Smooth muscle cell (in vitro differentiated cells): Measurements from ENCODE around the gene ZNF263. TPM values are rescaled to one million over a fixed set of nuclear protein-coding genes. Genes with fewer than 3 reads are reported as not detected.

Source experiments
- DNase-seq: peaks from one replicate; lab custom pipeline; 2025; ENCODE audit not compliant: unreplicated experiment; lab: John Stamatoyannopoulos, UW
- H2AFZ ChIP-seq: fragments of 200-600 bp; sonication (generic); 2 replicates; pipeline ENCODE4 v1.6.0; 2016; ENCODE audit warnings: antibody characterized with exemption, low read depth, mild to moderate bottlenecking
- H3F3A ChIP-seq: fragments of 200-600 bp; sonication (generic); 2 replicates; pipeline ENCODE4 v1.6.0; 2017; ENCODE audit warnings: antibody characterized with exemption, low read depth
- H3K27ac ChIP-seq: fragments of 200-600 bp; sonication (generic); 2 replicates; pipeline ENCODE4 v1.5.1; 2016; ENCODE audit warnings: low read depth, mild to moderate bottlenecking
- H3K27me3 ChIP-seq: fragments of 200-600 bp; sonication (generic); 2 replicates; pipeline ENCODE4 v1.6.1; 2016; ENCODE audit warnings: low read depth, mild to moderate bottlenecking
- H3K36me3 ChIP-seq: fragments of 200-600 bp; sonication (generic); 2 replicates; pipeline ENCODE4 v1.5.1; 2016; ENCODE audit warnings: low read depth
- H3K4me1 ChIP-seq: fragments of 200-600 bp; sonication (generic); 2 replicates; pipeline ENCODE4 v1.5.1; 2016; ENCODE audit warnings: low read depth
- H3K4me2 ChIP-seq: fragments of 200-600 bp; sonication (generic); 2 replicates; pipeline ENCODE4 v1.6.0; 2016; ENCODE audit warnings: mild to moderate bottlenecking
- H3K4me3 ChIP-seq: fragments of 200-600 bp; sonication (generic); 2 replicates; pipeline ENCODE4 v1.5.1; 2016; ENCODE audit warnings: mild to moderate bottlenecking
- H3K79me2 ChIP-seq: fragments of 200-600 bp; sonication (generic); 2 replicates; pipeline ENCODE4 v1.6.0; 2016; ENCODE audit warnings: low read depth, mild to moderate bottlenecking
- H3K9ac ChIP-seq: fragments of 200-600 bp; sonication (generic); 2 replicates; pipeline ENCODE4 v1.6.0; 2016; ENCODE audit warnings: low read depth
- H3K9me3 ChIP-seq: fragments of 200-600 bp; sonication (generic); replicated peaks from 2 replicates; pipeline ENCODE4 v1.5.1; 2016; ENCODE audit warnings: low read depth
- H4K20me1 ChIP-seq: fragments of 200-600 bp; sonication (generic); 2 replicates; pipeline ENCODE4 v1.6.0; 2016; ENCODE audit warnings: low read depth
- WGBS: methylation state at CpG from one replicate; pipeline ENCODE4 v1.1.7; 2016; ENCODE audit warnings: low lambda C conversion rate; 5-methylcytosine and 5-hydroxymethylcytosine counted together
- polyA plus RNA-seq: library from polyadenylated mRNA; unstranded; fragments of >200 nt; fragmentation: Nextera tagmentation; extraction: Ambion mirVana; gene quantifications from 2 replicates; pipeline ENCODE4 v1.2.1, GENCODE V29; 2016
- total RNA-seq: library from RNA; depleted of rRNA; stranded (reverse); fragments of >200 nt; gene quantifications from 2 replicates; pipeline ENCODE4 v1.2.3, GENCODE V29; 2014
- TF ChIP-seq, protein P1 (sequence below): fragments of 200-600 bp; sonication (generic); IDR thresholded peaks from 2 replicates; pipeline ENCODE4 v1.5.1; 2017; ENCODE audit warnings: borderline replicate concordance, mild to moderate bottlenecking, antibody characterized with exemption; ENCODE audit not compliant: insufficient read depth, poor library complexity, severe bottlenecking

ZNF263 gene
- total and polyA plus RNA-seq, 2 experiments from 2014 or later, result 17.6 to 29.0 TPM

DNA sequence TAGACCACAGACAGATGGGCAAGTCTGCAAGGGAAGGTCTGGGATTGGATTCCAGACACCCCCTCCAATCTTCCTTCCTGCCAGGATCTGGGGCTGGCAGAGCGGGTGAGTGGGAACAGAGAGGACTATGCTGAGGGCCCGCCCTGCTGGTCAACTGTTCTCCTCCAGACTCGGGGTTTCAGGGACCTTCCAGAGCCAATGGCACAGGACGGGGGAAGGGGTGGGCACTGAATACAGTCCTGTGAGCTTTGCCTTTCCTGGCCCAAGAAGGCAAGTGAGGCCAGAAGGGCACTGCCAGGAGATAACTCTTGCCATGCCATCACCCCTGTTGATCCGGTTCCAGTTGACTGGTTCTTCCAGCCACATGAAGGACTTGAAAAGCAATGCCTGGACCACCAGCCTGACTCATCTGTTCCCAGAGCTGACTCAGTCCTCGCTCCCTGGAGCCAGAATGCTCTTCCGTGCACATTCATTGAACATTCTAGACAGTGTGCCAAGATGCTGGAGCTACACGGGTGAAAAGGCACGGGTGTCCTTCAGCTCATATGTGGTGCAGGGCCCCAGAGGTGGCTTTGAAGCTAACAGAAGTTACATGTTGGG lies 26.3 kb upstream of the ZNF263 start:
- Histone ChIP-seq H3K9ac (no peak overlapping the region), H3K79me2 (no peaks in the 10 kb centered on the region), H3K27ac (no peak overlapping the region), H3K36me3 (no peaks in the 10 kb centered on the region), H3K4me2 (no peak overlapping the region), H3F3A (no peaks in the 10 kb centered on the region), H3K4me3 (no peak overlapping the region), H3K27me3 (no peaks in the 10 kb centered on the region), H4K20me1 (no peaks in the 10 kb centered on the region), H3K9me3 (no peaks in the 10 kb centered on the region), H2AFZ (no peak overlapping the region), H3K4me1 (no peaks in the 10 kb centered on the region)
- TF ChIP-seq, protein P1, sequence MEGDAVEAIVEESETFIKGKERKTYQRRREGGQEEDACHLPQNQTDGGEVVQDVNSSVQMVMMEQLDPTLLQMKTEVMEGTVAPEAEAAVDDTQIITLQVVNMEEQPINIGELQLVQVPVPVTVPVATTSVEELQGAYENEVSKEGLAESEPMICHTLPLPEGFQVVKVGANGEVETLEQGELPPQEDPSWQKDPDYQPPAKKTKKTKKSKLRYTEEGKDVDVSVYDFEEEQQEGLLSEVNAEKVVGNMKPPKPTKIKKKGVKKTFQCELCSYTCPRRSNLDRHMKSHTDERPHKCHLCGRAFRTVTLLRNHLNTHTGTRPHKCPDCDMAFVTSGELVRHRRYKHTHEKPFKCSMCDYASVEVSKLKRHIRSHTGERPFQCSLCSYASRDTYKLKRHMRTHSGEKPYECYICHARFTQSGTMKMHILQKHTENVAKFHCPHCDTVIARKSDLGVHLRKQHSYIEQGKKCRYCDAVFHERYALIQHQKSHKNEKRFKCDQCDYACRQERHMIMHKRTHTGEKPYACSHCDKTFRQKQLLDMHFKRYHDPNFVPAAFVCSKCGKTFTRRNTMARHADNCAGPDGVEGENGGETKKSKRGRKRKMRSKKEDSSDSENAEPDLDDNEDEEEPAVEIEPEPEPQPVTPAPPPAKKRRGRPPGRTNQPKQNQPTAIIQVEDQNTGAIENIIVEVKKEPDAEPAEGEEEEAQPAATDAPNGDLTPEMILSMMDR, result no peak
- DNase-seq, result no peak
- 85% methylated on average over 9 of the region's 9 CpGs for WGBS

DNA sequence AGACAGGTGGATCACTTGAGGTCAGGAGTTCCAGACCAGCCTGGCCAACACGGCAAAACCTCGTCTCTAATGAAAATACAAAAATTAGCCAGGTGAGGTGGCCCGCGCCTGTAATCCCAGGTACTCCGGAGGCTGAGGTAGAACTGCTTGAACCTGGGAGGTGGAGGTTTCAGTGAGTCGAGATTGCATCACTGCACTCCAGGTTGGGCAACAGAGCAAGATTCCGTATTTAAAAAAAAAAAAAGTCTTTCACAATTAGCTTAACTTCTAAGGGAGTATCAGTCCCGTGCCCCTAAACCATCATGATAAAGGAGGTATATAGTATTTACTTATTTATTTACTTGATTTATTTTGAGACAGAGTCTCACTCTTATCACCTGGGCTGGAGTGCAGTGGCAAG lies 23.5 kb upstream of the ZNF263 start:
- no peaks in the 10 kb centered on the region for H4K20me1 ChIP-seq
- DNase-seq, result no peak
- no peak overlapping the region for H2AFZ ChIP-seq
- no peaks in the 10 kb centered on the region for H3K9me3 ChIP-seq
- no peak overlapping the region for H3K9ac ChIP-seq
- no peak overlapping the region for H3K27ac ChIP-seq
- no peaks in the 10 kb centered on the region for H3K27me3 ChIP-seq
- H3K4me1 ChIP-seq, result no peaks in the 10 kb centered on the region
- H3K79me2 ChIP-seq, result no peaks in the 10 kb centered on the region
- WGBS, result 90% methylated on average over 8 of the region's 8 CpGs
- no peak overlapping the region for H3K4me2 ChIP-seq
- H3F3A ChIP-seq, result no peaks in the 10 kb centered on the region
- H3K36me3 ChIP-seq, result no peaks in the 10 kb centered on the region
- TF ChIP-seq, protein P1, result no peak
- no peak overlapping the region for H3K4me3 ChIP-seq

DNA sequence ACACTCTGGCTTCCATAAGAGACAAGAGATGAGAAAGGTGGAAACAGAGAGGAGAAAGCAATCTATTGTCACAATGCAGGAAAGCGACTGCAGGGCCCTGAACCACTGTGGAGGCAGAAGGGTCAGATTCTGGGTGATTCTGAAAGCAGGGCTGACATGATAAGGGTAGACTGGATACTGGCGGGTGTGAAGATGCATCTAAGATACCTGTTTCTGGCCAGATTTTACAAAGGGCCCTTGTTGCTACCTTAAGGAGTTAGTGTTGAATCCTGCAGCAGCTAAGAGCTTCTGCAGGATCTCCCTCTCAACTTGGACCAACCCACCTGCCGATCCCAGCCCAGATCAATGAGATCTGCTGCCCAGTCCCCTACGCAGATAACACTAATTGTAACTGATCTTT lies 20.8 kb upstream of the ZNF263 start:
- no peaks in the 10 kb centered on the region for H3K79me2 ChIP-seq
- H3K36me3 ChIP-seq, result no peaks in the 10 kb centered on the region
- no peak overlapping the region for H2AFZ ChIP-seq
- no peaks in the 10 kb centered on the region for H3K27me3 ChIP-seq
- TF ChIP-seq, protein P1, result no peak
- 89% methylated on average over 4 of the region's 4 CpGs for WGBS
- H4K20me1 ChIP-seq, result no peaks in the 10 kb centered on the region
- no peak overlapping the region for H3K4me2 ChIP-seq
- H3K9me3 ChIP-seq, result no peaks in the 10 kb centered on the region
- no peak for DNase-seq
- no peak overlapping the region for H3K4me3 ChIP-seq
- no peaks in the 10 kb centered on the region for H3F3A ChIP-seq
- H3K27ac ChIP-seq, result no peak overlapping the region
- H3K4me1 ChIP-seq, result no peaks in the 10 kb centered on the region
- no peak overlapping the region for H3K9ac ChIP-seq
